H9 (cell line): ENCODE data around the gene XPO1. TPM values are rescaled to one million over a fixed set of nuclear protein-coding genes. Genes with fewer than 3 reads are reported as not detected.

ENCODE experiments used
- DNase-seq: peaks from one replicate; pipeline ENCODE4 v3.0.0-alpha.2; 2017
- H2AFZ ChIP-seq: one replicate; pipeline ENCODE4 v1.6.1; 2013; ENCODE audit warnings: mild to moderate bottlenecking, low read length, control low read depth, moderate library complexity
- H2AK5ac ChIP-seq: 2 replicates; pipeline ENCODE4 v1.6.1; 2013; ENCODE audit warnings: low read length, control low read depth, mixed read lengths; ENCODE audit not compliant: insufficient read length
- H2BK120ac ChIP-seq: one replicate; pipeline ENCODE4 v1.6.1; 2013; ENCODE audit warnings: low read depth, mild to moderate bottlenecking, low read length, control low read depth, inconsistent platforms; ENCODE audit not compliant: poor library complexity, severe bottlenecking
- H2BK12ac ChIP-seq: 2 replicates; pipeline ENCODE4 v1.6.1; 2013; ENCODE audit warnings: low read length, control low read depth, mixed read lengths, low read depth; ENCODE audit not compliant: insufficient read length
- H2BK15ac ChIP-seq: 2 replicates; pipeline ENCODE4 v1.6.1; 2013; ENCODE audit warnings: low read depth, low read length, control low read depth
- H2BK20ac ChIP-seq: one replicate; pipeline ENCODE4 v1.6.1; 2013; ENCODE audit warnings: low read depth, mild to moderate bottlenecking, low read length, control low read depth, inconsistent platforms; ENCODE audit not compliant: poor library complexity, severe bottlenecking
- H2BK5ac ChIP-seq: 2 replicates; pipeline ENCODE4 v1.6.1; 2013; ENCODE audit warnings: low read length, control low read depth, mixed read lengths; ENCODE audit not compliant: insufficient read length
- H3K14ac ChIP-seq: 2 replicates; pipeline ENCODE4 v1.6.1; 2013; ENCODE audit warnings: low read length, control low read depth; ENCODE audit not compliant: insufficient read depth
- H3K18ac ChIP-seq: 2 replicates; pipeline ENCODE4 v1.6.1; 2013; ENCODE audit warnings: low read depth, mild to moderate bottlenecking, mixed read lengths, low read length, control low read depth; ENCODE audit not compliant: insufficient read length
- H3K23ac ChIP-seq: 2 replicates; pipeline ENCODE4 v1.6.1; 2013; ENCODE audit warnings: low read length, control low read depth, mixed read lengths, low read depth; ENCODE audit not compliant: insufficient read length
- H3K23me2 ChIP-seq: 2 replicates; pipeline ENCODE4 v1.6.1; 2013; ENCODE audit warnings: low read depth, mild to moderate bottlenecking, mixed read lengths, low read length, control low read depth; ENCODE audit not compliant: insufficient read length, poor library complexity, severe bottlenecking
- H3K27ac ChIP-seq: 2 replicates; pipeline ENCODE4 v1.5.1; 2013; ENCODE audit warnings: low read length, control low read depth, mixed read lengths, low read depth; ENCODE audit not compliant: insufficient read length
- H3K27me3 ChIP-seq: 2 replicates; pipeline ENCODE4 v1.6.1; 2013; ENCODE audit warnings: low read length, control low read depth, inconsistent platforms; ENCODE audit not compliant: insufficient read depth
- H3K4ac ChIP-seq: 2 replicates; pipeline ENCODE4 v1.6.1; 2013; ENCODE audit warnings: low read depth, mild to moderate bottlenecking, control low read depth, inconsistent platforms, low read length, moderate library complexity
- H3K4me1 ChIP-seq: 2 replicates; pipeline ENCODE4 v1.6.1; 2013; ENCODE audit warnings: low read length, control low read depth, inconsistent platforms; ENCODE audit not compliant: insufficient read depth
- H3K4me2 ChIP-seq: 2 replicates; pipeline ENCODE4 v1.6.1; 2013; ENCODE audit warnings: low read length, control low read depth, mixed read lengths; ENCODE audit not compliant: insufficient read length, insufficient read depth
- H3K56ac ChIP-seq: 2 replicates; pipeline ENCODE4 v1.6.1; 2013; ENCODE audit warnings: low read depth, mild to moderate bottlenecking, mixed read lengths, low read length, control low read depth; ENCODE audit not compliant: insufficient read length
- H3K79me1 ChIP-seq: 2 replicates; pipeline ENCODE4 v1.6.1; 2013; ENCODE audit warnings: low read depth, mild to moderate bottlenecking, moderate library complexity, low read length, control low read depth, inconsistent platforms; ENCODE audit not compliant: insufficient read depth, poor library complexity, severe bottlenecking
- H3K79me2 ChIP-seq: 2 replicates; pipeline ENCODE4 v1.6.1; 2013; ENCODE audit warnings: low read length, control low read depth, inconsistent platforms; ENCODE audit not compliant: insufficient read depth
- H3K9ac ChIP-seq: 2 replicates; pipeline ENCODE4 v1.6.1; 2013; ENCODE audit warnings: low read length, control low read depth, mixed read lengths; ENCODE audit not compliant: insufficient read length; ENCODE audit errors: extremely low read depth
- H3K9me3 ChIP-seq: one replicate; pipeline ENCODE4 v1.6.1; 2013; ENCODE audit warnings: low read depth, low read length, inconsistent platforms; ENCODE audit not compliant: control insufficient read depth
- H3T11ph ChIP-seq: one replicate; pipeline ENCODE4 v1.6.1; 2013; ENCODE audit warnings: mild to moderate bottlenecking, low read length, control low read depth, inconsistent platforms
- H4K20me1 ChIP-seq: one replicate; pipeline ENCODE4 v1.6.1; 2013; ENCODE audit not compliant: control insufficient read depth, insufficient read length, insufficient read depth
- H4K5ac ChIP-seq: 2 replicates; pipeline ENCODE4 v1.6.1; 2013; ENCODE audit warnings: low read depth, mild to moderate bottlenecking, mixed read lengths, low read length, control low read depth; ENCODE audit not compliant: insufficient read length
- H4K8ac ChIP-seq: replicated peaks from 2 replicates; pipeline ENCODE4 v1.6.1; 2013; ENCODE audit warnings: low read length, control low read depth, mixed read lengths, low read depth; ENCODE audit not compliant: insufficient read length
- H4K91ac ChIP-seq: 2 replicates; pipeline ENCODE4 v1.6.1; 2013; ENCODE audit warnings: low read depth, mild to moderate bottlenecking, moderate library complexity, mixed read lengths, low read length, control low read depth; ENCODE audit not compliant: insufficient read length
- H3K27ac Mint-ChIP-seq, 3 experiments: 2 replicates in 2 of 3; 3 replicates in 1 of 3; pipeline ENCODE4 v1.8.0; 2020 to 2021; ENCODE audit warnings: mixed read lengths in 3 of 3, mild to moderate bottlenecking in 1 of 3, moderate library complexity in 1 of 3
- H3K27me3 Mint-ChIP-seq: 2 replicates; pipeline ENCODE4 v1.8.0; 2021; ENCODE audit warnings: low read depth, mild to moderate bottlenecking, moderate library complexity, mixed read lengths
- H3K36me3 Mint-ChIP-seq, 3 experiments: 2 replicates in 2 of 3; 3 replicates in 1 of 3; pipeline ENCODE4 v1.8.0; 2020 to 2021; ENCODE audit warnings: low read depth in 3 of 3, mixed read lengths in 3 of 3; ENCODE audit not compliant: insufficient read depth in 1 of 3
- H3K4me1 Mint-ChIP-seq, 2 experiments: 2 replicates each; pipeline ENCODE4 v1.8.0; 2020; ENCODE audit warnings: mixed read lengths in 2 of 2
- H3K4me3 Mint-ChIP-seq, 2 experiments: 2 replicates in 1 of 2; 3 replicates in 1 of 2; pipeline ENCODE4 v1.8.0; 2020 to 2021; ENCODE audit warnings: mild to moderate bottlenecking in 2 of 2, mixed read lengths in 2 of 2, moderate library complexity in 1 of 2
- H3K9me3 Mint-ChIP-seq, 2 experiments: 2 replicates in 1 of 2; 3 replicates in 1 of 2; pipeline ENCODE4 v1.8.0; 2020; ENCODE audit warnings: mild to moderate bottlenecking in 2 of 2, mixed read lengths in 2 of 2, moderate library complexity in 1 of 2
- CTCF ChIP-seq: fragments of 200-600 bp; sonication (generic); conservative IDR thresholded peaks from 3 replicates; pipeline ENCODE4 v1.8.0; 2021; ENCODE audit warnings: antibody characterized with exemption, mild to moderate bottlenecking
- WGBS: extraction: QIAGEN DNeasy Blood & Tissue Kit; methylation state at CpG from one replicate; pipeline ENCODE4 v1.1.7; 2013; ENCODE audit warnings: missing lambda C conversion rate, low lambda C conversion rate, mixed read lengths; ENCODE audit not compliant: insufficient read length; ENCODE audit errors: extremely low coverage; 5-methylcytosine and 5-hydroxymethylcytosine counted together
- total RNA-seq: library from RNA; stranded (reverse); gene quantifications from 2 replicates; pipeline ENCODE4 v1.2.1, GENCODE V29; 2021

XPO1 gene
- total RNA-seq, 1 experiment from 2014 or later: 320 TPM

DNA sequence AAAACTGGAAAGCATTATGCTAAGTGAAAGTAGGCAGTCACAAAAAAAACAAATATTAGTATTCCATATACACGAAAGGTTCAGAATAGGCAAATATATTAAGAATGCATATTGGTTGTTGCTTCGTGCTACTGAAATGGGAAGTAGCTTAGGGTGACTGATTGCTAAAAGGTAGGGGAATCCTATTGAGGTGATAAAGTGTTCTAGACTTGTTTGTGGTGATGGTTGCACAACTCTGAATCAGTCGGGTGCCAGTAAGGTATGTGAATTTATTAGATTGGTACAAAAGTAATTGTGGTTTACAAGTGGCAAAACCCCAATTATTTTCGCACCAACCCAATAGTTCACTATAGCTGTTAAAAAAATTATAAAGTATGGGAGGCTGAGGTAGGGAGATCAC lies 88.0 kb downstream of the XPO1 start:
- no peak for TF ChIP-seq CTCF
- Histone ChIP-seq H3T11ph (no peak overlapping the region), H4K20me1 (no peaks in the 10 kb centered on the region), H3K27me3 (no peaks in the 10 kb centered on the region), H3K9me3 (no peaks in the 10 kb centered on the region), H2AFZ (no peak overlapping the region), H3K79me1 (no peaks in the 10 kb centered on the region), H3K9ac (no peak overlapping the region), H3K56ac (no peak overlapping the region), H3K23ac (no peak overlapping the region), H2BK5ac (no peak overlapping the region), H2BK120ac (no peak overlapping the region), H2AK5ac (no peak overlapping the region), H4K8ac (no peak overlapping the region), H3K23me2 (no peaks in the 10 kb centered on the region), H2BK12ac (no peak overlapping the region), H3K14ac (no peak overlapping the region), H3K18ac (no peak overlapping the region), H3K27ac (no peak overlapping the region), H4K5ac (no peak overlapping the region), H2BK20ac (no peak overlapping the region), H3K4me1 (no peaks in the 10 kb centered on the region), H3K4ac (no peak overlapping the region), H4K91ac (no peak overlapping the region), H2BK15ac (no peak overlapping the region), H3K79me2 (peaks cover 33% of the 10 kb centered on the region; the same call in 1 of the 2 replicates), H3K4me2 (no peak overlapping the region)
- DNase-seq: no peak
- Mint-ChIP-seq H3K9me3 (peaks cover 2 to 3% of the 10 kb centered on the region in 2 experiments; a peak in 1 of 5 replicates), H3K27me3 (no peaks in the 10 kb centered on the region), H3K27ac (no peak overlapping the region), H3K36me3 (peaks cover 16 to 20% (median 20%) of the 10 kb centered on the region in 3 experiments; a peak in 6 of 7 replicates), H3K4me1 (peaks cover 0 to 2% of the 10 kb centered on the region in 2 experiments; a peak in 1 of 4 replicates), H3K4me3 (no peak overlapping the region)
- no CpG with 5 or more reads among the region's 4 CpGs for WGBS
